Measurements from ENCODE around the gene IFNL3.

Gene IFNL3

GRCh38 chr19:39209196-39209595 is 35.6 kb downstream of the IFNL3 start:
- no peak overlapping the region for H3K4me3 ChIP-seq (ENCODE audit: low read depth, low read length)
- DNase-seq (ENCODE audit: low read depth): no peak
- no peak for TF ChIP-seq CTCF (IDR thresholded peaks at IDR 0.05; ENCODE audit: low read depth, low read length, missing control alignments)

DNA sequence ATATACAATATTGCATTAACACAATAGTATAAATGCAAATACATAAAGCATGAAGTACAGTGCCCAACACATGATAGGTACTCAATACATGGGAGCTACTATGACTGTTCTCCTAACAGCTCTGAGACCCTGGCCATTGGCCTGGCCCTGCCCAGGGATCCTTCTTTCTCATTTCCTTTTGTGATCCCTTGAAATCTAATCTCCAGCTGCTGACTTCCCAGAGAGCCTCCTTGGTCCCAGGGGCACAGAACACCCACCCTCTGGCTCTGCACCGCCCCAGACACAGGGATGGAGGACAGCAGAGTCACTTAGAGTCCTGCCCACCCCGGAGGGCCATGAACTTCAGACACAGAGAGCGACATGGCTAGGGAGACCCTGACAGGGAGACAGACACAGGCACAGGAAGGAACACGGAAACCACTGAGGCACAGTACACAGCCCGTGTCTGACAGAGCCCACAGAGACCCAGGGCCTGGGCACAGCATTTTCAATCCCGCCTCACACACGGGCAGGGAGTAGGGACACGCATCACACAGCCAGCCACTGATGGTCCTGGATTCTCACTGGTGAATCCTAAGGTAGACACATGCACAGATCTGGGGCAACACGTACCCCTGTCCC is 36.5 kb downstream of the IFNL3 start:
- H3K4me3 ChIP-seq (ENCODE audit: low read depth, low read length): no peak overlapping the region
- no peak for TF ChIP-seq CTCF (IDR thresholded peaks at IDR 0.05; ENCODE audit: low read depth, low read length, missing control alignments)
- DNase-seq (ENCODE audit: low read depth): no peak

GRCh38 chr19:39207293-39207836 is 37.4 kb downstream of the IFNL3 start:
- no peak overlapping the region for H3K4me3 ChIP-seq (ENCODE audit: low read depth, low read length)
- DNase-seq (ENCODE audit: low read depth): no peak
- TF ChIP-seq CTCF (IDR thresholded peaks at IDR 0.05; ENCODE audit: low read depth, low read length, missing control alignments): no peak

DNA sequence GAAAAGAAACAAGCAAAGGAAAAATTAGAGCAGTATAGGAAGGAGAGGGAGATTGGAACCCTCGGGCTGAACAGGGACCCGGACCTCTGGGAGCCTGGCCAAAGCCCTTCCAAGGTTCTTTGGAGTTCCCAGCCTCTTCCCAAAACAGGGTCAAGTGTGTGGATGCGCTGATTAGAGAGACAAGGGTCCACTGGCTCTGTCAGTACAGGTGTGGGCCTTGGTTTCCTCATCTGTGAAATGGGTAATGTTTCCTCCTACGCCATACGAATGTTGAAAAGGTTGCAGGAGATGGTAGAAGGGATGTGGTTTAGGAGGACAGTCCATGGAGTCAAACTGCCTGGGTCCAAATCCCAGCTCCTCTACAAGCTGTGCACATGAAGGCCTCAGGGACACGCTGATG is 38.7 kb downstream of the IFNL3 start:
- TF ChIP-seq CTCF (IDR thresholded peaks at IDR 0.05; ENCODE audit: low read depth, low read length, missing control alignments): no peak
- H3K4me3 ChIP-seq (ENCODE audit: low read depth, low read length): no peak overlapping the region
- no peak for DNase-seq (ENCODE audit: low read depth)

- no peak for TF ChIP-seq CTCF (IDR thresholded peaks at IDR 0.05; ENCODE audit: low read depth, low read length, missing control alignments)
- H3K4me3 ChIP-seq (ENCODE audit: low read depth, low read length): no peak overlapping the region
- DNase-seq (ENCODE audit: low read depth): no peak
Observed at GRCh38 chr19:39205449-39205764, 39.4 kb downstream of the IFNL3 start.

- no peak for TF ChIP-seq CTCF (IDR thresholded peaks at IDR 0.05; ENCODE audit: low read depth, low read length, missing control alignments)
- H3K4me3 ChIP-seq (ENCODE audit: low read depth, low read length): no peak within 1 kb of the TSS
- no peak for DNase-seq (ENCODE audit: low read depth)
Observed at GRCh38 chr19:39203372-39204341, 41.1 kb downstream of the IFNL3 start, which contains the start of gene SYCN. Gene SYCN (minus strand): TSS chr19:39204263. CDS start chr19:39204254, 9 bp downstream.
